ENCODE results near the gene LMAN1. TPM values are rescaled to one million over a fixed set of nuclear protein-coding genes. Genes with fewer than 3 reads are reported as not detected.

Gene LMAN1
- total RNA-seq, 2 experiments from 2014 or later = 33.0 to 46.4 TPM

- Histone ChIP-seq H2AFZ (ENCODE audit: low read length) (no peak overlapping the region), H3K4me1 (ENCODE audit: insufficient read depth, low read length, poor library complexity, severe bottlenecking) (no peaks in the 10 kb centered on the region), H3K4me2 (ENCODE audit: low read length) (no peak overlapping the region), H3K79me2 (ENCODE audit: insufficient read depth, low read depth, low read length) (no peaks in the 10 kb centered on the region), H3K36me3 (ENCODE audit: insufficient read depth, low read length) (no peaks in the 10 kb centered on the region), H4K20me1 (ENCODE audit: insufficient read depth, low read length) (no peaks in the 10 kb centered on the region), H3K9me3 (ENCODE audit: low read length) (no peaks in the 10 kb centered on the region), H3K9me2 (ENCODE audit: insufficient read depth, low read length) (no peaks in the 10 kb centered on the region), H3K4me3 (ENCODE audit: low read depth, low read length, poor library complexity, severe bottlenecking) (no peak overlapping the region), H3K27ac (ENCODE audit: low read depth, low read length, poor library complexity, severe bottlenecking) (no peak overlapping the region)
- intact Hi-C loops (cut with micrococcal nuclease; ENCODE audit: unreplicated experiment) = no loop called here
- TF ChIP-seq EZH2phosphoT487 (IDR thresholded peaks at IDR 0.05; ENCODE audit: borderline replicate concordance, low read depth, low read length) (no peak), CTCF (conservative IDR thresholded peaks at IDR 0.05; ENCODE audit: low read length) (no peak)
- no peak for DNase-seq (ENCODE audit: low spot score)
- ChIA-PET POLR2A (interaction anchor here (0.7 kb wide), 1 partner anchor 92 kb away, joined by 4 read pairs; no protein-coding TSS in a partner anchor), CTCF (ENCODE audit: unreplicated experiment) (no interaction called here)
- BruUV-seq (replicated peaks) = no TSS peak
Observed at GRCh38 chr18:59386909-59387686, 28.0 kb upstream of the LMAN1 start.

GRCh38 chr18:59385191-59385590 lies 26.1 kb upstream of the LMAN1 start:
- ChIA-PET POLR2A (no interaction called here), CTCF (ENCODE audit: unreplicated experiment) (no interaction called here)
- TF ChIP-seq EZH2phosphoT487 (IDR thresholded peaks at IDR 0.05; ENCODE audit: borderline replicate concordance, low read depth, low read length) (no peak), CTCF (conservative IDR thresholded peaks at IDR 0.05; ENCODE audit: low read length) (no peak)
- BruUV-seq (replicated peaks) = no TSS peak
- Histone ChIP-seq H3K27ac (ENCODE audit: low read depth, low read length, poor library complexity, severe bottlenecking) (no peak overlapping the region), H3K4me2 (ENCODE audit: low read length) (no peak overlapping the region), H3K36me3 (ENCODE audit: insufficient read depth, low read length) (no peaks in the 10 kb centered on the region), H3K9me2 (ENCODE audit: insufficient read depth, low read length) (no peaks in the 10 kb centered on the region), H3K4me1 (ENCODE audit: insufficient read depth, low read length, poor library complexity, severe bottlenecking) (no peaks in the 10 kb centered on the region), H2AFZ (ENCODE audit: low read length) (no peak overlapping the region), H4K20me1 (ENCODE audit: insufficient read depth, low read length) (no peaks in the 10 kb centered on the region), H3K79me2 (ENCODE audit: insufficient read depth, low read depth, low read length) (no peaks in the 10 kb centered on the region), H3K9me3 (ENCODE audit: low read length) (no peaks in the 10 kb centered on the region), H3K4me3 (ENCODE audit: low read depth, low read length, poor library complexity, severe bottlenecking) (no peak overlapping the region)
- intact Hi-C loops (cut with micrococcal nuclease; ENCODE audit: unreplicated experiment) = no loop called here
- DNase-seq (ENCODE audit: low spot score) = no peak

GRCh38 chr18:59383851-59384250 lies 24.8 kb upstream of the LMAN1 start:
- no peaks in the 10 kb centered on the region for H3K9me2 ChIP-seq (ENCODE audit: insufficient read depth, low read length)
- no peak overlapping the region for H3K27ac ChIP-seq (ENCODE audit: low read depth, low read length, poor library complexity, severe bottlenecking)
- H3K4me1 ChIP-seq (ENCODE audit: insufficient read depth, low read length, poor library complexity, severe bottlenecking) = no peaks in the 10 kb centered on the region
- ChIA-PET POLR2A (no interaction called here), CTCF (ENCODE audit: unreplicated experiment) (no interaction called here)
- H3K79me2 ChIP-seq (ENCODE audit: insufficient read depth, low read depth, low read length) = no peaks in the 10 kb centered on the region
- no peaks in the 10 kb centered on the region for H4K20me1 ChIP-seq (ENCODE audit: insufficient read depth, low read length)
- TF ChIP-seq CTCF (conservative IDR thresholded peaks at IDR 0.05; ENCODE audit: low read length) = no peak
- DNase-seq (ENCODE audit: low spot score) = no peak
- H3K4me2 ChIP-seq (ENCODE audit: low read length) = no peak overlapping the region
- H3K36me3 ChIP-seq (ENCODE audit: insufficient read depth, low read length) = no peaks in the 10 kb centered on the region
- H3K4me3 ChIP-seq (ENCODE audit: low read depth, low read length, poor library complexity, severe bottlenecking) = no peak overlapping the region
- BruUV-seq (replicated peaks) = no TSS peak
- H3K9me3 ChIP-seq (ENCODE audit: low read length) = no peaks in the 10 kb centered on the region
- no peak overlapping the region for H2AFZ ChIP-seq (ENCODE audit: low read length)
- intact Hi-C loops (cut with micrococcal nuclease; ENCODE audit: unreplicated experiment) = no loop called here

All from OCI-LY7 (cell line).